Measurements from ENCODE around the gene SLC22A4. TPM values are rescaled to one million over a fixed set of nuclear protein-coding genes. Genes with fewer than 3 reads are reported as not detected.

Gene SLC22A4
- total and polyA plus RNA-seq, 2 of the 8 experiments (the other 6 are each of a cell fraction or from before 2014, with no cell fraction given), result 0.45 to 0.60 TPM

GRCh38 chr5:132297211-132297940, 3.2 kb downstream of the SLC22A4 start:
- H3K9me3 ChIP-seq (ENCODE audit: insufficient read depth in 2 of 2, low read depth in 1 of 2, low read length in 1 of 2), result no peaks in the 10 kb centered on the region
- no peaks in the 10 kb centered on the region for H3K79me1 ChIP-seq (ENCODE audit: low read depth, low read length)
- H3K27me3 ChIP-seq (replicated peaks in 1 of 4; ENCODE audit: control insufficient read depth in 3 of 4, extremely low read depth in 1 of 4, insufficient read depth in 3 of 4, low read length in 3 of 4), result peaks cover 2 to 21% (median 16%) of the 10 kb centered on the region in 4 experiments
- no peak overlapping the region for H4K91ac ChIP-seq (replicated peaks; ENCODE audit: insufficient read length, low read length)
- ChIA-PET CTCF (ENCODE audit: partially characterized antibody) (interaction anchor here (0.6 to 1.7 kb wide), 3 partner anchors 19 to 1469 kb away, joined by 3 to 9 read pairs (median 3); no protein-coding TSS in a partner anchor), POLR2A (ENCODE audit: partially characterized antibody) (interaction anchor here (1.0 kb wide), 1 partner anchor 14 kb away, joined by 4 read pairs; no protein-coding TSS in a partner anchor)
- H4K8ac ChIP-seq (ENCODE audit: extremely low read depth, insufficient read depth, low read length), result no peak overlapping the region
- H3K4me2 ChIP-seq (ENCODE audit: insufficient read depth in 1 of 2, low read depth in 2 of 2, low read length in 2 of 2), result no peak overlapping the region
- H3K56ac ChIP-seq (replicated peaks; ENCODE audit: insufficient read length, low read depth, low read length), result no peak overlapping the region
- H3K23ac ChIP-seq (ENCODE audit: insufficient read length), result no peak overlapping the region
- peaks cover 18% of the 10 kb centered on the region for H3K23me2 ChIP-seq (ENCODE audit: low read depth, low read length)
- DNase-seq (ENCODE audit: low read depth in 1 of 2, low spot score in 2 of 2), result no peak
- H3K79me2 ChIP-seq (ENCODE audit: control insufficient read depth in 1 of 2, insufficient read depth in 2 of 2, low read length in 2 of 2), result no peaks in the 10 kb centered on the region
- WGBS, 2 experiments (ENCODE audit: extremely low coverage in 1 of 2, insufficient coverage in 1 of 2, insufficient read length in 1 of 2, insufficient replicate concordance in 2 of 2, low coverage in 1 of 2, low lambda C conversion rate in 2 of 2, missing lambda C conversion rate in 1 of 2), result 91% methylated on average over 4 of the region's 4 CpGs; no CpG with 5 or more reads in 1 of the 2 experiments
- H2BK12ac ChIP-seq (ENCODE audit: low read depth, low read length), result no peak overlapping the region
- H4K20me1 ChIP-seq (replicated peaks in 1 of 2; ENCODE audit: control insufficient read depth in 1 of 2, insufficient read depth in 2 of 2, low read length in 2 of 2), result peaks cover 1 to 3% of the 10 kb centered on the region in 2 experiments
- H3K9ac ChIP-seq (replicated peaks in 1 of 4; ENCODE audit: extremely low read depth in 1 of 4, low read depth in 3 of 4, low read length in 3 of 4), result no peak overlapping the region
- no peak overlapping the region for H2BK15ac ChIP-seq (ENCODE audit: low read length)
- no peak overlapping the region for H2BK120ac ChIP-seq (replicated peaks; ENCODE audit: low read depth, low read length)
- FAIRE-seq, result no peak
- no peak overlapping the region for H3K27ac ChIP-seq (ENCODE audit: low read depth, low read length)
- H3K4me1 ChIP-seq (replicated peaks in 1 of 4; ENCODE audit: control insufficient read depth in 3 of 4, insufficient read depth in 4 of 4, low read length in 3 of 4), result peaks cover 0 to 12% (median 3%) of the 10 kb centered on the region in 4 experiments; a peak in 5 of 7 replicates
- H2AK5ac ChIP-seq (ENCODE audit: low read depth, low read length), result no peak overlapping the region
- no peak overlapping the region for H3K4ac ChIP-seq (replicated peaks; ENCODE audit: insufficient read length, low read depth, low read length)
- H2BK5ac ChIP-seq (ENCODE audit: low read depth, low read length), result no peak overlapping the region
- no peak overlapping the region for H2AFZ ChIP-seq (ENCODE audit: low read length)
- no peak overlapping the region for H3K14ac ChIP-seq (ENCODE audit: insufficient read length)
- no peaks in the 10 kb centered on the region for H3K36me3 ChIP-seq (ENCODE audit: control insufficient read depth in 2 of 4, insufficient read depth in 4 of 4, low read length in 3 of 4)
- H3K18ac ChIP-seq (ENCODE audit: extremely low read depth, low read length), result no peak overlapping the region
- TF ChIP-seq JUN (IDR thresholded peaks at IDR 0.05; ENCODE audit: low read depth, low read length), result no peak
- TF ChIP-seq KDM4A (IDR thresholded peaks at IDR 0.05; ENCODE audit: low read depth, low read length, severe bottlenecking), result no peak
- no peak for TF ChIP-seq TAF7 (optimal IDR thresholded peaks at IDR 0.05; ENCODE audit: borderline replicate concordance, low read depth, low read length)
- TF ChIP-seq PHF8 (conservative IDR thresholded peaks at IDR 0.05; ENCODE audit: low read depth, low read length), result no peak
- no peak overlapping the region for H2BK20ac ChIP-seq (ENCODE audit: low read length)
- H4K5ac ChIP-seq (ENCODE audit: insufficient read length, low read depth, low read length), result no peak overlapping the region
- no peak overlapping the region for H3K4me3 ChIP-seq (ENCODE audit: extremely low read depth in 1 of 4, insufficient read depth in 2 of 4, low read depth in 3 of 4, low read length in 4 of 4)

All from H1 (cell line).